H1 (cell line): Measurements from ENCODE around the gene CCDC86. TPM values are rescaled to one million over a fixed set of nuclear protein-coding genes. Genes with fewer than 3 reads are reported as not detected.

Experiments
- CTCF ChIA-PET: fragments of 300-600 bp; sonication (Branson Sonifier 250); formaldehyde crosslinking; loops from one replicate; lab custom pipeline; 2021; ENCODE audit not compliant: partially characterized antibody; lab: Charles Lee
- POLR2A ChIA-PET: fragments of 300-600 bp; sonication (Branson Sonifier 250); formaldehyde crosslinking; loops from one replicate; lab custom pipeline; 2021; ENCODE audit warnings: inconsistent platforms; ENCODE audit not compliant: partially characterized antibody; lab: Charles Lee
- DNase-seq, 2 experiments: peaks; one replicate each; pipeline versions ENCODE4 v3.0.0 to v3.0.0-alpha.2; 2010 to 2022; ENCODE audit warnings: low spot score in 2 of 2, low read depth in 1 of 2, mixed read lengths in 1 of 2
- FAIRE-seq: peaks from 2 replicates; lab custom pipeline; 2011; peaks lifted over from hg19 to GRCh38; lab: Jason Lieb, UNC
- H2AFZ ChIP-seq: 2 replicates; pipeline ENCODE4 v1.8.1; 2012; ENCODE audit warnings: low read length, inconsistent platforms
- H2AK5ac ChIP-seq: 2 replicates; pipeline ENCODE4 v1.6.1; 2013; ENCODE audit warnings: low read depth, low read length
- H2BK120ac ChIP-seq: replicated peaks from 2 replicates; pipeline ENCODE3; 2013; ENCODE audit warnings: low read depth, low read length, inconsistent platforms
- H2BK12ac ChIP-seq: 2 replicates; pipeline ENCODE4 v1.6.1; 2013; ENCODE audit warnings: low read depth, low read length
- H2BK15ac ChIP-seq: 2 replicates; pipeline ENCODE4 v1.6.1; 2013; ENCODE audit warnings: low read length
- H2BK20ac ChIP-seq: 2 replicates; pipeline ENCODE4 v1.6.1; 2013; ENCODE audit warnings: low read length
- H2BK5ac ChIP-seq: 2 replicates; pipeline ENCODE4 v1.6.1; 2013; ENCODE audit warnings: low read depth, low read length
- H3K14ac ChIP-seq: 2 replicates; pipeline ENCODE4 v1.6.1; 2013; ENCODE audit warnings: inconsistent platforms; ENCODE audit not compliant: insufficient read length
- H3K18ac ChIP-seq: 2 replicates; pipeline ENCODE4 v1.6.1; 2013; ENCODE audit warnings: low read length; ENCODE audit errors: extremely low read depth
- H3K23ac ChIP-seq: 2 replicates; pipeline ENCODE4 v1.6.1; 2013; ENCODE audit warnings: inconsistent platforms; ENCODE audit not compliant: insufficient read length
- H3K23me2 ChIP-seq: 2 replicates; pipeline ENCODE4 v1.6.1; 2013; ENCODE audit warnings: low read depth, low read length
- H3K27ac ChIP-seq: 2 replicates; pipeline ENCODE4 v1.6.1; 2011; ENCODE audit warnings: low read depth, low read length, inconsistent platforms
- H3K27me3 ChIP-seq, 4 experiments: replicated peaks in 1 of 4; 1 replicate in 1 of 4; 2 replicates in 3 of 4; pipeline versions ENCODE4 v1.6.1 to v1.8.1; 2011 to 2013; ENCODE audit warnings: low read length in 3 of 4, mild to moderate bottlenecking in 3 of 4, inconsistent platforms in 2 of 4, mixed read lengths in 2 of 4, moderate library complexity in 1 of 4; ENCODE audit not compliant: control insufficient read depth in 3 of 4, insufficient read depth in 3 of 4; ENCODE audit errors: extremely low read depth in 1 of 4
- H3K36me3 ChIP-seq, 4 experiments: 2 replicates each; pipeline versions ENCODE4 v1.6.1 to v1.8.1; 2011 to 2013; ENCODE audit warnings: mild to moderate bottlenecking in 4 of 4, low read length in 3 of 4, moderate library complexity in 2 of 4, control low read depth in 1 of 4, inconsistent platforms in 1 of 4; ENCODE audit not compliant: insufficient read depth in 4 of 4, control insufficient read depth in 2 of 4
- H3K4ac ChIP-seq: replicated peaks from 2 replicates; pipeline ENCODE3; 2013; ENCODE audit warnings: low read length, low read depth, mixed read lengths, inconsistent platforms; ENCODE audit not compliant: insufficient read length
- H3K4me1 ChIP-seq, 4 experiments: replicated peaks in 1 of 4; 1 replicate in 1 of 4; 2 replicates in 3 of 4; pipeline versions ENCODE4 v1.6.1 to v1.8.1; 2011 to 2013; ENCODE audit warnings: low read length in 3 of 4, inconsistent platforms in 2 of 4, mixed read lengths in 1 of 4; ENCODE audit not compliant: insufficient read depth in 4 of 4, control insufficient read depth in 3 of 4
- H3K4me2 ChIP-seq, 2 experiments: 2 replicates each; pipeline versions ENCODE4 v1.6.1 to v1.8.1; 2011 to 2013; ENCODE audit warnings: low read depth in 2 of 2, low read length in 2 of 2, control low read depth in 1 of 2, inconsistent platforms in 1 of 2, mild to moderate bottlenecking in 1 of 2; ENCODE audit not compliant: insufficient read depth in 1 of 2
- H3K4me3 ChIP-seq, 4 experiments: fragments of 200-600, 300-600 bp in 1 of 4; sonication (generic), shearing (Covaris generic), sonication (Bioruptor Twin) in 1 of 4; 2 replicates each; pipeline versions ENCODE4 v1.5.1 to v1.8.1; 2011 to 2016; ENCODE audit warnings: low read length in 4 of 4, low read depth in 3 of 4, control low read depth in 2 of 4, inconsistent platforms in 2 of 4, mild to moderate bottlenecking in 2 of 4, mixed read lengths in 1 of 4, moderate library complexity in 1 of 4; ENCODE audit not compliant: insufficient read depth in 2 of 4; ENCODE audit errors: extremely low read depth in 1 of 4
- H3K56ac ChIP-seq: replicated peaks from 2 replicates; pipeline ENCODE3; 2013; ENCODE audit warnings: low read depth, mild to moderate bottlenecking, mixed read lengths, low read length, inconsistent platforms; ENCODE audit not compliant: insufficient read length
- H3K79me1 ChIP-seq: 2 replicates; pipeline ENCODE4 v1.6.1; 2013; ENCODE audit warnings: low read depth, low read length, control low read depth
- H3K79me2 ChIP-seq, 2 experiments: 2 replicates each; pipeline versions ENCODE4 v1.6.1 to v1.8.1; 2012 to 2013; ENCODE audit warnings: low read length in 2 of 2, mild to moderate bottlenecking in 2 of 2, inconsistent platforms in 1 of 2; ENCODE audit not compliant: insufficient read depth in 2 of 2, control insufficient read depth in 1 of 2
- H3K9ac ChIP-seq, 4 experiments: replicated peaks in 1 of 4; 1 replicate in 1 of 4; 2 replicates in 3 of 4; pipeline versions ENCODE4 v1.6.1 to v1.8.1; 2011 to 2013; ENCODE audit warnings: low read depth in 3 of 4, low read length in 3 of 4, control low read depth in 2 of 4, mild to moderate bottlenecking in 2 of 4, moderate library complexity in 2 of 4, inconsistent platforms in 1 of 4; ENCODE audit errors: extremely low read depth in 1 of 4
- H3K9me3 ChIP-seq, 2 experiments: 2 replicates each; pipeline versions ENCODE4 v1.6.1 to v1.8.1; 2012 to 2013; ENCODE audit warnings: mild to moderate bottlenecking in 2 of 2, moderate library complexity in 2 of 2, control low read depth in 1 of 2, inconsistent platforms in 1 of 2, low read depth in 1 of 2, low read length in 1 of 2, mixed read lengths in 1 of 2; ENCODE audit not compliant: insufficient read depth in 2 of 2
- H4K20me1 ChIP-seq, 2 experiments: replicated peaks in 1 of 2; 2 replicates each; pipeline versions ENCODE3 to v1.8.1; 2011 to 2013; ENCODE audit warnings: inconsistent platforms in 2 of 2, low read length in 2 of 2, mild to moderate bottlenecking in 1 of 2; ENCODE audit not compliant: insufficient read depth in 2 of 2, control insufficient read depth in 1 of 2
- H4K5ac ChIP-seq: 2 replicates; pipeline ENCODE4 v1.6.1; 2013; ENCODE audit warnings: low read length, low read depth, mixed read lengths, inconsistent platforms; ENCODE audit not compliant: insufficient read length
- H4K8ac ChIP-seq: 2 replicates; pipeline ENCODE4 v1.8.0; 2013; ENCODE audit warnings: mild to moderate bottlenecking, moderate library complexity, low read length, inconsistent platforms; ENCODE audit not compliant: insufficient read depth; ENCODE audit errors: extremely low read depth
- H4K91ac ChIP-seq: replicated peaks from 2 replicates; pipeline ENCODE3; 2013; ENCODE audit warnings: low read length, mixed read lengths, inconsistent platforms; ENCODE audit not compliant: insufficient read length
- POU5F1 ChIP-seq: IDR thresholded peaks from 2 replicates; pipeline ENCODE4 v1.6.1; 2011; ENCODE audit warnings: low read depth, mild to moderate bottlenecking, low read length, moderate library complexity
- SIN3A ChIP-seq, 2 experiments: IDR thresholded peaks in 1 of 2; conservative IDR thresholded peaks in 1 of 2; 2 replicates each; pipeline ENCODE4 v1.6.1; 2011 to 2012; ENCODE audit warnings: low read length in 2 of 2, improper control_type of control experiment in 1 of 2, low read depth in 1 of 2, mild to moderate bottlenecking in 1 of 2
- SP1 ChIP-seq: IDR thresholded peaks from 2 replicates; pipeline ENCODE4 v1.6.1; 2011; ENCODE audit warnings: low read depth, low read length
- SP2 ChIP-seq: IDR thresholded peaks from 2 replicates; pipeline ENCODE4 v1.6.1; 2012; ENCODE audit warnings: mild to moderate bottlenecking, low read length, inconsistent platforms
- WGBS, 2 experiments: shearing (Covaris generic) in 1 of 2; methylation state at CpG; one replicate each; pipeline versions ENCODE4 v1.1.6 to v1.1.7; 2013 to 2015; ENCODE audit warnings: low lambda C conversion rate in 2 of 2, mixed read lengths in 2 of 2, inconsistent platforms in 1 of 2, low coverage in 1 of 2, missing lambda C conversion rate in 1 of 2; ENCODE audit not compliant: insufficient replicate concordance in 2 of 2, insufficient coverage in 1 of 2, insufficient read length in 1 of 2; ENCODE audit errors: extremely low coverage in 1 of 2, missing lambda C conversion rate in 1 of 2; 5-methylcytosine and 5-hydroxymethylcytosine counted together
- polyA plus RNA-seq, 7 experiments: library from polyadenylated mRNA; depleted of rRNA in 3 of 7; stranded (reverse) in 5 of 7; unstranded in 2 of 7; fragments of >200 nt in 5 of 7; fragments of 200-250 nt in 2 of 7; gene quantifications; 1 replicate in 5 of 7; 2 replicates in 1 of 7; 4 replicates in 1 of 7; pipeline versions ENCODE4 v1.2.1 to v1.2.3, GENCODE V29; 2011 to 2013; ENCODE audit warnings: missing spikeins in 2 of 7, mixed read lengths in 2 of 7
- total RNA-seq: library from RNA; stranded (reverse); fragmentation: NEBNext Ultra II Directional; extraction: Animal tissue kit (Norgen Biotek cat#: 25700); gene quantifications from 2 replicates; pipeline ENCODE4 v1.2.1, GENCODE V29; 2021

The CCDC86 gene
- total and polyA plus RNA-seq, 2 of the 8 experiments (the other 6 are each of a cell fraction or from before 2014, with no cell fraction given) = 37.7 to 76.4 TPM

GRCh38 chr11:60810151-60810550, 31.8 kb upstream of the CCDC86 start:
- TF ChIP-seq SP2 = no peak
- TF ChIP-seq POU5F1 = no peak
- TF ChIP-seq SP1 = no peak
- no peak for TF ChIP-seq SIN3A (conservative IDR thresholded peaks at IDR 0.05 in 1 of 2, IDR thresholded peaks at IDR 0.05 in 1 of 2; ENCODE audit: low read depth in 1 of 2, low read length in 2 of 2)
- Histone ChIP-seq H3K27ac (no peak overlapping the region), H3K4ac (no peak overlapping the region), H2BK5ac (no peak overlapping the region), H3K9ac (no peak overlapping the region), H3K18ac (no peak overlapping the region), H2BK20ac (no peak overlapping the region), H2BK15ac (no peak overlapping the region), H4K8ac (no peak overlapping the region), H2AFZ (no peak overlapping the region), H3K4me2 (no peak overlapping the region), H3K4me1 (no peaks in the 10 kb centered on the region; a peak in 1 of 7 replicates), H3K23me2 (no peaks in the 10 kb centered on the region; the same call in 1 of the 2 replicates), H3K23ac (no peak overlapping the region), H2BK120ac (no peak overlapping the region), H2AK5ac (no peak overlapping the region), H3K56ac (no peak overlapping the region), H4K5ac (no peak overlapping the region), H3K27me3 (no peaks in the 10 kb centered on the region; a peak in 1 of 7 replicates), H3K14ac (no peak overlapping the region), H3K4me3 (no peak overlapping the region), H4K91ac (no peak overlapping the region), H2BK12ac (no peak overlapping the region), H3K36me3 (no peaks in the 10 kb centered on the region), H3K79me1 (no peaks in the 10 kb centered on the region), H4K20me1 (no peaks in the 10 kb centered on the region), H3K79me2 (no peaks in the 10 kb centered on the region), H3K9me3 (no peaks in the 10 kb centered on the region)
- FAIRE-seq (no peak), DNase-seq (no peak)
- 96% methylated on average over 4 of the region's 4 CpGs; no CpG with 5 or more reads in 1 of the 2 experiments for WGBS, 2 experiments
- CTCF ChIA-PET = interaction anchor here (0.6 kb wide), 1 partner anchor 44 kb away, joined by 3 read pairs; no protein-coding TSS in a partner anchor
- POLR2A ChIA-PET = no interaction called here
